Measurements from ENCODE around the gene CYYR1. TPM values are rescaled to one million over a fixed set of nuclear protein-coding genes. Genes with fewer than 3 reads are reported as not detected.

CYYR1 gene
- total and polyA plus RNA-seq, 4 donors: 1.9 to 3.4 (median 2.2) TPM

DNA sequence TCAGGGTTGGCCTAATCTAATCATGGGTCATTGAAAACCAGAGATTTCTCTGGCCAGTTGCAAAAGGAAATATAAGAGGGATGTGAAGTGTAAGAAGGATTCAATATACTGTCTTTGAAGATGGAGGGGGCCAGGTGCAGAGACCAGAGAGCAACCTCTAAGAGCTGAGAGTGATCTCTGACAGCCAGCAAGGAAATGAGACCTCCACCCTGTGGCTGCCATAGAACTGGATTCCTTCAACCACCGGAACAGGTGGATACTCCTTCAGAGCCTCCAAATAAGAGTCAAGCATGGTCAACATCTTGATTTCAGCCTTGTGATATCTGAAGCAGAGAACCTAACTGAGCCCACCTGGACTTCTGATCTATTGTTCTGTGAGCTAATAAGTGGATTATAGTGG lies 128.4 kb downstream of the CYYR1 start:
- H3K4me1 ChIP-seq (ENCODE audit: control insufficient read depth in 4 of 4, insufficient read depth in 4 of 4, low read length in 3 of 4): no peaks in the 10 kb centered on the region
- DNase-seq (ENCODE audit: low spot score): no peak
- WGBS: 84% methylated on average over 1 of the region's 1 CpG
- no peak overlapping the region for H3K4me3 ChIP-seq (ENCODE audit: low read depth in 1 of 3, low read length in 3 of 3)
- no peak overlapping the region for H3K9ac ChIP-seq (ENCODE audit: low read depth in 1 of 2, low read length in 2 of 2)
- H3K27me3 ChIP-seq (ENCODE audit: control insufficient read depth in 4 of 4, insufficient read depth in 4 of 4, low read length in 3 of 4): peaks cover 0 to 5% (median 0%) of the 10 kb centered on the region in 4 donors
- no peaks in the 10 kb centered on the region for H3K36me3 ChIP-seq (ENCODE audit: control insufficient read depth in 4 of 4, insufficient read depth in 3 of 4, low read depth in 1 of 4, low read length in 3 of 4)
- H3K9me3 ChIP-seq (ENCODE audit: control insufficient read depth in 4 of 4, low read length in 3 of 4): no peaks in the 10 kb centered on the region
- no peak overlapping the region for H3K27ac ChIP-seq (ENCODE audit: low read depth in 1 of 2, low read length in 2 of 2)
- TF ChIP-seq FOXA1 (IDR thresholded peaks at IDR 0.05): no peak
- no peak for TF ChIP-seq GABPA (IDR thresholded peaks at IDR 0.05 in 1 of 2, conservative IDR thresholded peaks at IDR 0.05 in 1 of 2)
- TF ChIP-seq HNF4G (IDR thresholded peaks at IDR 0.05): no peak
- TF ChIP-seq, protein P1, sequence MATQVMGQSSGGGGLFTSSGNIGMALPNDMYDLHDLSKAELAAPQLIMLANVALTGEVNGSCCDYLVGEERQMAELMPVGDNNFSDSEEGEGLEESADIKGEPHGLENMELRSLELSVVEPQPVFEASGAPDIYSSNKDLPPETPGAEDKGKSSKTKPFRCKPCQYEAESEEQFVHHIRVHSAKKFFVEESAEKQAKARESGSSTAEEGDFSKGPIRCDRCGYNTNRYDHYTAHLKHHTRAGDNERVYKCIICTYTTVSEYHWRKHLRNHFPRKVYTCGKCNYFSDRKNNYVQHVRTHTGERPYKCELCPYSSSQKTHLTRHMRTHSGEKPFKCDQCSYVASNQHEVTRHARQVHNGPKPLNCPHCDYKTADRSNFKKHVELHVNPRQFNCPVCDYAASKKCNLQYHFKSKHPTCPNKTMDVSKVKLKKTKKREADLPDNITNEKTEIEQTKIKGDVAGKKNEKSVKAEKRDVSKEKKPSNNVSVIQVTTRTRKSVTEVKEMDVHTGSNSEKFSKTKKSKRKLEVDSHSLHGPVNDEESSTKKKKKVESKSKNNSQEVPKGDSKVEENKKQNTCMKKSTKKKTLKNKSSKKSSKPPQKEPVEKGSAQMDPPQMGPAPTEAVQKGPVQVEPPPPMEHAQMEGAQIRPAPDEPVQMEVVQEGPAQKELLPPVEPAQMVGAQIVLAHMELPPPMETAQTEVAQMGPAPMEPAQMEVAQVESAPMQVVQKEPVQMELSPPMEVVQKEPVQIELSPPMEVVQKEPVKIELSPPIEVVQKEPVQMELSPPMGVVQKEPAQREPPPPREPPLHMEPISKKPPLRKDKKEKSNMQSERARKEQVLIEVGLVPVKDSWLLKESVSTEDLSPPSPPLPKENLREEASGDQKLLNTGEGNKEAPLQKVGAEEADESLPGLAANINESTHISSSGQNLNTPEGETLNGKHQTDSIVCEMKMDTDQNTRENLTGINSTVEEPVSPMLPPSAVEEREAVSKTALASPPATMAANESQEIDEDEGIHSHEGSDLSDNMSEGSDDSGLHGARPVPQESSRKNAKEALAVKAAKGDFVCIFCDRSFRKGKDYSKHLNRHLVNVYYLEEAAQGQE (IDR thresholded peaks at IDR 0.05): no peak

DNA sequence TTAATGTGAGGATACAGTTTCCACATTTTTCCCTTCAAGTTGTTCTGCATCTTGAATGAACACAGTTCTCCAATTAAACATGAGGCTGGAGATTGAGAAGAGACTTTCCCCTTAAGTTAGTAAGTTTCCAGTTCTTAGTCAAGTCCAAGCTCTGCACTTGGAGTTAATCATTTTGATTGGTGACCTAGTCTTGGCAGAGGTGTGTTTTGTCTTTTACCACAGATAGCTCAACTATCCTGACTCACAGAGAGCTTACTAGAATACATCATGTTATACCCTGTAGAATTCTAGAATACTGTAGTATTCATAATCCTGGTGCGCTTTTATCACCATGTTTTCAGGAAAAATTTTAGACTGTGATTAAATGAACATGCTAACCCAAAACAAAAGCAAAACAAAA lies 129.2 kb downstream of the CYYR1 start:
- H3K9me3 ChIP-seq (ENCODE audit: control insufficient read depth in 4 of 4, low read length in 3 of 4): no peaks in the 10 kb centered on the region
- 88% methylated on average over 1 of the region's 1 CpG for WGBS
- no peak overlapping the region for H3K4me3 ChIP-seq (ENCODE audit: low read depth in 1 of 3, low read length in 3 of 3)
- no peaks in the 10 kb centered on the region for H3K4me1 ChIP-seq (ENCODE audit: control insufficient read depth in 4 of 4, insufficient read depth in 4 of 4, low read length in 3 of 4)
- DNase-seq (ENCODE audit: low spot score): no peak
- H3K27me3 ChIP-seq (ENCODE audit: control insufficient read depth in 4 of 4, insufficient read depth in 4 of 4, low read length in 3 of 4): peaks cover 0 to 5% (median 0%) of the 10 kb centered on the region in 4 donors
- H3K27ac ChIP-seq (ENCODE audit: low read depth in 1 of 2, low read length in 2 of 2): no peak overlapping the region
- H3K9ac ChIP-seq (ENCODE audit: low read depth in 1 of 2, low read length in 2 of 2): no peak overlapping the region
- no peak for TF ChIP-seq RAD21 (IDR thresholded peaks at IDR 0.05)
- TF ChIP-seq, protein P2, sequence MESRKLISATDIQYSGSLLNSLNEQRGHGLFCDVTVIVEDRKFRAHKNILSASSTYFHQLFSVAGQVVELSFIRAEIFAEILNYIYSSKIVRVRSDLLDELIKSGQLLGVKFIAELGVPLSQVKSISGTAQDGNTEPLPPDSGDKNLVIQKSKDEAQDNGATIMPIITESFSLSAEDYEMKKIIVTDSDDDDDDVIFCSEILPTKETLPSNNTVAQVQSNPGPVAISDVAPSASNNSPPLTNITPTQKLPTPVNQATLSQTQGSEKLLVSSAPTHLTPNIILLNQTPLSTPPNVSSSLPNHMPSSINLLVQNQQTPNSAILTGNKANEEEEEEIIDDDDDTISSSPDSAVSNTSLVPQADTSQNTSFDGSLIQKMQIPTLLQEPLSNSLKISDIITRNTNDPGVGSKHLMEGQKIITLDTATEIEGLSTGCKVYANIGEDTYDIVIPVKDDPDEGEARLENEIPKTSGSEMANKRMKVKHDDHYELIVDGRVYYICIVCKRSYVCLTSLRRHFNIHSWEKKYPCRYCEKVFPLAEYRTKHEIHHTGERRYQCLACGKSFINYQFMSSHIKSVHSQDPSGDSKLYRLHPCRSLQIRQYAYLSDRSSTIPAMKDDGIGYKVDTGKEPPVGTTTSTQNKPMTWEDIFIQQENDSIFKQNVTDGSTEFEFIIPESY (IDR thresholded peaks at IDR 0.05): no peak
- TF ChIP-seq, protein P3, sequence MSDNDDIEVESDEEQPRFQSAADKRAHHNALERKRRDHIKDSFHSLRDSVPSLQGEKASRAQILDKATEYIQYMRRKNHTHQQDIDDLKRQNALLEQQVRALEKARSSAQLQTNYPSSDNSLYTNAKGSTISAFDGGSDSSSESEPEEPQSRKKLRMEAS (IDR thresholded peaks at IDR 0.05): no peak
- no peak for TF ChIP-seq JUND (IDR thresholded peaks at IDR 0.05)
- no peak for TF ChIP-seq TAF1 (conservative IDR thresholded peaks at IDR 0.05)
- no peak for TF ChIP-seq GABPA (IDR thresholded peaks at IDR 0.05 in 1 of 2, conservative IDR thresholded peaks at IDR 0.05 in 1 of 2)
- TF ChIP-seq, protein P4, sequence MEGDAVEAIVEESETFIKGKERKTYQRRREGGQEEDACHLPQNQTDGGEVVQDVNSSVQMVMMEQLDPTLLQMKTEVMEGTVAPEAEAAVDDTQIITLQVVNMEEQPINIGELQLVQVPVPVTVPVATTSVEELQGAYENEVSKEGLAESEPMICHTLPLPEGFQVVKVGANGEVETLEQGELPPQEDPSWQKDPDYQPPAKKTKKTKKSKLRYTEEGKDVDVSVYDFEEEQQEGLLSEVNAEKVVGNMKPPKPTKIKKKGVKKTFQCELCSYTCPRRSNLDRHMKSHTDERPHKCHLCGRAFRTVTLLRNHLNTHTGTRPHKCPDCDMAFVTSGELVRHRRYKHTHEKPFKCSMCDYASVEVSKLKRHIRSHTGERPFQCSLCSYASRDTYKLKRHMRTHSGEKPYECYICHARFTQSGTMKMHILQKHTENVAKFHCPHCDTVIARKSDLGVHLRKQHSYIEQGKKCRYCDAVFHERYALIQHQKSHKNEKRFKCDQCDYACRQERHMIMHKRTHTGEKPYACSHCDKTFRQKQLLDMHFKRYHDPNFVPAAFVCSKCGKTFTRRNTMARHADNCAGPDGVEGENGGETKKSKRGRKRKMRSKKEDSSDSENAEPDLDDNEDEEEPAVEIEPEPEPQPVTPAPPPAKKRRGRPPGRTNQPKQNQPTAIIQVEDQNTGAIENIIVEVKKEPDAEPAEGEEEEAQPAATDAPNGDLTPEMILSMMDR (IDR thresholded peaks at IDR 0.05; ENCODE audit: low read depth, low read length, missing input control): no peak
- TF ChIP-seq HNF4G (IDR thresholded peaks at IDR 0.05): no peak
- TF ChIP-seq, protein P5, sequence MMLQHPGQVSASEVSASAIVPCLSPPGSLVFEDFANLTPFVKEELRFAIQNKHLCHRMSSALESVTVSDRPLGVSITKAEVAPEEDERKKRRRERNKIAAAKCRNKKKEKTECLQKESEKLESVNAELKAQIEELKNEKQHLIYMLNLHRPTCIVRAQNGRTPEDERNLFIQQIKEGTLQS (IDR thresholded peaks at IDR 0.05): no peak
- no peak for TF ChIP-seq FOXA1 (IDR thresholded peaks at IDR 0.05)
- no peak for TF ChIP-seq YY1 (IDR thresholded peaks at IDR 0.05)
- no peak for TF ChIP-seq RXRA (IDR thresholded peaks at IDR 0.05)
- TF ChIP-seq HNF4A (conservative IDR thresholded peaks at IDR 0.05): no peak
- TF ChIP-seq SP1 (IDR thresholded peaks at IDR 0.05): no peak
- no peak for TF ChIP-seq NR2F2 (IDR thresholded peaks at IDR 0.05)
- TF ChIP-seq, protein P1 (IDR thresholded peaks at IDR 0.05): no peak
- H3K36me3 ChIP-seq (ENCODE audit: control insufficient read depth in 4 of 4, insufficient read depth in 3 of 4, low read depth in 1 of 4, low read length in 3 of 4): no peaks in the 10 kb centered on the region

Measured in liver (tissue), 9 donors.